UCSD-AML1 (cell line): Measurements from ENCODE around the gene DPY19L3.
"Not testable (repeated sequence)": the region's sequence is repeated elsewhere in the genome, so short reads cannot be mapped to it uniquely, and the experiment has no call there.

ENCODE experiments used
- DNase-seq: peaks from one replicate; lab custom pipeline; 2025; ENCODE audit not compliant: unreplicated experiment; lab: John Stamatoyannopoulos, UW

Gene DPY19L3

GRCh38 chr19:32396046-32396652 is 9.4 kb upstream of the DPY19L3 start:
- DNase-seq: no peak

- DNase-seq: no peak
Measured at GRCh38 chr19:32397671-32398101, 7.9 kb upstream of the DPY19L3 start.

GRCh38 chr19:32401992-32402391 is 3.6 kb upstream of the DPY19L3 start:
- DNase-seq: no peak

- DNase-seq: no peak
Measured at GRCh38 chr19:32403291-32403995, 2.1 kb upstream of the DPY19L3 start.

GRCh38 chr19:32404213-32404932 is 1.2 kb upstream of the DPY19L3 start:
- DNase-seq: no peak

GRCh38 chr19:32404933-32405430 is 588 bp upstream of the DPY19L3 start:
- DNase-seq: no peak

GRCh38 chr19:32406161-32407003 is 812 bp downstream of the DPY19L3 start:
- DNase-seq: no peak

- no peak for DNase-seq
Measured at GRCh38 chr19:32407004-32407992, 1.7 kb downstream of the DPY19L3 start.

- no peak for DNase-seq
Measured at GRCh38 chr19:32415246-32415645, 9.7 kb downstream of the DPY19L3 start.

GRCh38 chr19:32415669-32416068 is 10.1 kb downstream of the DPY19L3 start:
- no peak for DNase-seq

GRCh38 chr19:32416749-32417456 is 11.3 kb downstream of the DPY19L3 start:
- no peak for DNase-seq

- DNase-seq: no peak
Measured at GRCh38 chr19:32418155-32418554, 12.6 kb downstream of the DPY19L3 start.

GRCh38 chr19:32421589-32422361 is 16.2 kb downstream of the DPY19L3 start:
- DNase-seq: peak; percentile 41

GRCh38 chr19:32422435-32422834 is 16.9 kb downstream of the DPY19L3 start:
- no peak for DNase-seq

GRCh38 chr19:32423944-32424343 is 18.4 kb downstream of the DPY19L3 start:
- DNase-seq: not testable (repeated sequence)

- no peak for DNase-seq
Measured at GRCh38 chr19:32427536-32427935, 22.0 kb downstream of the DPY19L3 start.

- no peak for DNase-seq
Measured at GRCh38 chr19:32436692-32437091, 31.1 kb downstream of the DPY19L3 start.

- DNase-seq: no peak
Measured at GRCh38 chr19:32437096-32437495, 31.5 kb downstream of the DPY19L3 start.
